ENCODE data around the gene SH2D2A. TPM values are rescaled to one million over a fixed set of nuclear protein-coding genes. Genes with fewer than 3 reads are reported as not detected.

The SH2D2A gene
- 10 to 100 TPM; 56.3 to 63.5 TPM for total RNA-seq

DNA sequence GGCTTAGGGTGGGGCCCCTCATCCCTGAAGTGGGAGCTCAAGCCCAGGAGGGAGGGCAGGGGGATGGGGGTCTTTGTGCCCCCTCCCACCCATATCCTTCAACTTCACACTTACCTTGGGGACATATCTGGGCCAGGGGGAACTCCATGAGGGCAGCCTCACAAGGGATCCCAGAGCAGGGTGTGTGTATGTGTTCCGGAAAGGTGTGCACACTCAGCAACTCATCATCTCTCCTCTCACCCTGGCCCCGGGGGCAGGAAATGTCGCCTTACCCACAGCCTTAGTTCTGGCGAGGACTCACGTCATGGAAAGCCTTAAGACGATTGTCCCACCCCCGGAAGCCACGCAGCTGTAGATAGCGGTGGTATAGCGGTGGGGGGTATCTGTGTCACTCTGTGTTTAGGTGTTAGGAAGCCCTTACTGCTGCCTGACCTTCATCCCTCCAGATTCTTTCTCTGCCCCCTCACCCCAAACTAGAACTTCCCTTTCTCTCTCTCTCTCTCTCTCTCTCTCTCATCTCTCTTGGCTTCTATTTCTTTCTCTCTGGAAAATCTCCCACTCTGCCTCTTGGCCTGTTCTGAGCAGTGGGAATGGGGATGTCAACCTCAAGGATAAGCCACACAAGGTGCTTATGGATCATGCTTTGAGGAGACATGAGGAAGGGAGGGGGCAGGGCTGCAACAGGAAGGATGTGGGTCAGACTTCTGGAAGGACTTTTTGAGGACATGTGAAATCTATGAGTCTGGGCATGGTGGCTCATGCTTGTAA is at the start of gene SH2D2A:
Gene SH2D2A, minus strand, starts transcription at position 288 of the 768 bp plus-strand sequence. Its CDS starts 140 bp downstream, at position 148.
- CTCF ChIA-PET = interaction anchor here (0.6 to 3.5 kb wide), 11 partner anchors 9 to 718 kb away, joined by 3 to 14 read pairs (median 4); partner anchors contain the start of gene INSRR
- H3K36me3 Mint-ChIP-seq (ENCODE audit: low read depth) = peaks cover 37% of the 10 kb centered on the region

DNA sequence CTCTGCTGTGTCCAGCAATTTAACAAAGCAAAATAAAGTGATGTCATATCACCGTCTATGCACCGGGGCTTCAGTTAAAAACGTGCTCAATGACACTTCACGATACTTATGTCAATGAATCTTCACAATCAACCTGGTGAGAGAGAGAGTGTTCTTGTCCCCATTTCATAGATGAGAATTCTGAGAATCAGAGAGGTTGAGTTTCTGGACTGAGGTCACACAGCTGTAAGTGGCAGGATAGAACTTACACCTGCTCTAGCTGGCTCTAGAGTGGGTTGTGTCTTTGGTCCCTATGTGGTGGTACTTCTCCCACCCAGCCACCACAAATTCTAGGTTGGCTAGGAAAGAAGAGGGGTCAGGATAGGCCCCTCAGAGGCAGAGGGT is 49.2 kb upstream of the SH2D2A start:
- no peak for DNase-seq
- ChIA-PET CTCF (interaction anchor here (1.0 to 7.2 kb wide), 4 partner anchors 8 to 140 kb away, joined by 3 to 60 read pairs (median 4); no protein-coding TSS in a partner anchor), POLR2A (no interaction called here)
- no peaks in the 10 kb centered on the region for H3K36me3 Mint-ChIP-seq (ENCODE audit: low read depth)
- H3K27ac Mint-ChIP-seq = peak overlapping the region; percentile 38
- H3K4me1 Mint-ChIP-seq = peaks cover 60% of the 10 kb centered on the region
- H3K9me3 Mint-ChIP-seq = no peaks in the 10 kb centered on the region
- H3K27me3 Mint-ChIP-seq = peaks cover 10% of the 10 kb centered on the region
- H3K4me3 Mint-ChIP-seq = no peak overlapping the region

More for the DNA sequence above, at the start of gene SH2D2A:
- peak; percentile 97 for DNase-seq
- POLR2A ChIA-PET = interaction anchor here (1.4 kb wide), 1 partner anchor 32 kb away, joined by 4 read pairs; no protein-coding TSS in a partner anchor
- Mint-ChIP-seq H3K27me3 (peaks cover 4% of the 10 kb centered on the region), H3K27ac (peak within 1 kb of the TSS; percentile 99), H3K9me3 (no peaks in the 10 kb centered on the region), H3K4me3 (peak within 1 kb of the TSS; percentile 80), H3K4me1 (peaks cover 70% of the 10 kb centered on the region)

- Mint-ChIP-seq H3K27me3 (peaks cover 11% of the 10 kb centered on the region), H3K27ac (peak overlapping the region; percentile 29), H3K4me1 (peaks cover 61% of the 10 kb centered on the region), H3K36me3 (ENCODE audit: low read depth) (no peaks in the 10 kb centered on the region), H3K4me3 (no peak overlapping the region), H3K9me3 (no peaks in the 10 kb centered on the region)
- DNase-seq = no peak
- CTCF ChIA-PET = interaction anchor here (1.0 to 7.2 kb wide), 3 partner anchors 9 to 40 kb away, joined by 3 to 60 read pairs (median 5); no protein-coding TSS in a partner anchor
- POLR2A ChIA-PET = no interaction called here
These were observed 48.6 kb upstream of the SH2D2A start for GRCh38 chr1:156865258-156865657.

- Mint-ChIP-seq H3K27me3 (peaks cover 12% of the 10 kb centered on the region), H3K4me1 (peaks cover 63% of the 10 kb centered on the region), H3K36me3 (ENCODE audit: low read depth) (no peaks in the 10 kb centered on the region), H3K27ac (peak overlapping the region; percentile 29), H3K4me3 (no peak overlapping the region), H3K9me3 (no peaks in the 10 kb centered on the region)
- POLR2A ChIA-PET = no interaction called here
- DNase-seq = no peak
- CTCF ChIA-PET = interaction anchor here (1.1 to 13.0 kb wide), 4 partner anchors 9 to 139 kb away, joined by 3 to 158 read pairs (median 33); no protein-coding TSS in a partner anchor
These were observed 48.1 kb upstream of the SH2D2A start for GRCh38 chr1:156864796-156865195.

DNA sequence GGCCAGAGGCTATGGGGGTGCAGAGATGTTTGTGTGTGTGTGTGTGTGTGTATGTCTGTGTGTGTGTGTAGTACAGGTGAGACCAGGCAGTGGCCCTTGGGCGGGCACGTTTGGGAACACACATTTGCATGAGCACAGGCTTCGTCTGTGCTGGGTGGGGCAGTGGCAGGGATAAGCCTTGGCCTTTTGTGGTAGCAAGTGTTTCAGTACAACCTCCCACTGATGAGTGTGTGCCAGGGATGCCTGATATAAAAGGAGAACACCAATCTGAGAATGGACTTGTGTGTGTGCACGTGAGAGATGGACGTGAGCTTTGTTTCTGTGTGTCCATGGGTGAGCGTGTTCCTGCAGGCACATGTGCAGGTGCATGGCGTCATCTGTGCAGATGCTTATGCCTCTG is 47.0 kb upstream of the SH2D2A start:
- H3K4me3 Mint-ChIP-seq = peak overlapping the region; percentile 44
- peak overlapping the region; percentile 83 for H3K27ac Mint-ChIP-seq
- no peak for DNase-seq
- POLR2A ChIA-PET = no interaction called here
- peaks cover 21% of the 10 kb centered on the region for H3K27me3 Mint-ChIP-seq
- no peaks in the 10 kb centered on the region for H3K36me3 Mint-ChIP-seq (ENCODE audit: low read depth)
- H3K9me3 Mint-ChIP-seq = no peaks in the 10 kb centered on the region
- CTCF ChIA-PET = interaction anchor here (1.1 to 13.0 kb wide), 7 partner anchors 11 to 138 kb away, joined by 3 to 247 read pairs (median 69); partner anchors contain the start of genes ISG20L2 and METTL25B
- H3K4me1 Mint-ChIP-seq = peaks cover 70% of the 10 kb centered on the region

DNA sequence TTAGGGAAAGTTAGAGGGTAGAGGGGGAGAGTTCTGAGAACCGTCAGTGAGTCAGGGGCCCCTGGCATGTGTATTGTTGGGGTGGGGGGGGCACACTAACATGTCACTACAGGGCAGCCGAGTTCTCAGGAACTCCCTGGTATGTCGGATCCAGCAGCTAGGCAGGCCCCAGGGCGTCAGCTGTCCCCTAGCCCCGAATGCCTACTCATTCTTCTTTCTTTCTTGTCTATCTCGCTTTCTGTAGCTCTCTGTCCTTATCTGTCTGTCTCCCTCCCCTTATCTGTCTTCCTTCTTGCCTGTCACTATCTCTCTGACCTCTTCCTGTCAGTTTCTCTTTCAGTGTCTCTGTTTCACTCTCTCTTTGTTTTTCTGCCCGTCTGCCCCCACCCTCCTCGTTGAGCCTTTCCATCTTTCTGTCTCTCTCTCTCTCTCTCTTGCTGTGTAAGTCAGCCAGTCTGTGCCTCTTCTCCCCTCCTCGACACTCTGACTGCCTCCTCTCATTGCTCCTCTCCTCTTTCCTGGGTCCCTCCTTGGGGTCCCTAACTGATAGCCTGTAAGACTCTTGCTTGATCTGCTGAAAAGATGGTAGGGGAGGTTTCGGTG is 46.5 kb upstream of the SH2D2A start:
- Mint-ChIP-seq H3K4me1 (peaks cover 71% of the 10 kb centered on the region), H3K36me3 (ENCODE audit: low read depth) (no peaks in the 10 kb centered on the region), H3K9me3 (no peaks in the 10 kb centered on the region), H3K4me3 (peak overlapping the region; percentile 44), H3K27me3 (peaks cover 26% of the 10 kb centered on the region), H3K27ac (peak overlapping the region; percentile 83)
- ChIA-PET POLR2A (no interaction called here), CTCF (interaction anchor here (0.6 to 13.0 kb wide), 9 partner anchors 11 to 173 kb away, joined by 3 to 247 read pairs (median 60); partner anchors contain the start of genes ISG20L2, METTL25B and PEAR1)
- peak; percentile 26 for DNase-seq

GRCh38 chr1:156862584-156862983 is 45.9 kb upstream of the SH2D2A start:
- Mint-ChIP-seq H3K27ac (peak overlapping the region; percentile 83), H3K9me3 (no peaks in the 10 kb centered on the region), H3K4me1 (peaks cover 66% of the 10 kb centered on the region), H3K4me3 (no peak overlapping the region), H3K27me3 (peaks cover 31% of the 10 kb centered on the region), H3K36me3 (ENCODE audit: low read depth) (no peaks in the 10 kb centered on the region)
- POLR2A ChIA-PET = no interaction called here
- no peak for DNase-seq
- CTCF ChIA-PET = interaction anchor here (0.6 to 13.0 kb wide), 12 partner anchors 12 to 173 kb away, joined by 3 to 247 read pairs (median 18); partner anchors contain the start of genes ISG20L2, METTL25B and PEAR1

GRCh38 chr1:156860628-156861423 is 44.2 kb upstream of the SH2D2A start, which contains the start of gene NTRK1:
Gene NTRK1 (plus strand): TSS chr1:156860865. CDS start chr1:156860935, 70 bp downstream.
- Mint-ChIP-seq H3K9me3 (no peaks in the 10 kb centered on the region), H3K4me1 (peaks cover 52% of the 10 kb centered on the region), H3K27ac (no peak within 1 kb of the TSS), H3K36me3 (ENCODE audit: low read depth) (no peaks in the 10 kb centered on the region), H3K27me3 (peaks cover 43% of the 10 kb centered on the region), H3K4me3 (peak within 1 kb of the TSS; percentile 61)
- CTCF ChIA-PET = interaction anchor here (1.2 to 13.0 kb wide), 25 partner anchors 11 to 218 kb away, joined by 3 to 247 read pairs (median 8); partner anchors contain the start of genes CRABP2, HDGF, ISG20L2 and METTL25B
- DNase-seq = peak; percentile 66
- POLR2A ChIA-PET = interaction anchor here (1.0 to 1.1 kb wide), 2 partner anchors 63 to 109 kb away, joined by 3 read pairs; no protein-coding TSS in a partner anchor

- CTCF ChIA-PET = interaction anchor here (0.6 to 13.0 kb wide), 43 partner anchors 11 to 284 kb away, joined by 3 to 247 read pairs (median 5); partner anchors contain the start of genes CRABP2, HDGF, ISG20L2 and METTL25B
- Mint-ChIP-seq H3K27ac (no peak overlapping the region), H3K4me1 (peaks cover 46% of the 10 kb centered on the region), H3K9me3 (no peaks in the 10 kb centered on the region), H3K4me3 (peak overlapping the region; percentile 61), H3K36me3 (ENCODE audit: low read depth) (no peaks in the 10 kb centered on the region), H3K27me3 (peaks cover 44% of the 10 kb centered on the region)
- peak; percentile 49 for DNase-seq
- POLR2A ChIA-PET = interaction anchor here (0.8 to 1.1 kb wide), 3 partner anchors 46 to 108 kb away, joined by 3 to 4 read pairs (median 3); no protein-coding TSS in a partner anchor
These were observed 43.5 kb upstream of the SH2D2A start for GRCh38 chr1:156860113-156860627.

- DNase-seq = no peak
- H3K36me3 Mint-ChIP-seq (ENCODE audit: low read depth) = no peaks in the 10 kb centered on the region
- H3K27ac Mint-ChIP-seq = no peak overlapping the region
- ChIA-PET POLR2A (interaction anchor here (0.8 to 1.1 kb wide), 2 partner anchors 46 to 107 kb away, joined by 3 to 4 read pairs; no protein-coding TSS in a partner anchor), CTCF (interaction anchor here (0.6 to 13.0 kb wide), 40 partner anchors 10 to 284 kb away, joined by 3 to 247 read pairs (median 5); partner anchors contain the start of genes CRABP2, HDGF, ISG20L2 and METTL25B)
- peaks cover 42% of the 10 kb centered on the region for H3K4me1 Mint-ChIP-seq
- peaks cover 46% of the 10 kb centered on the region for H3K27me3 Mint-ChIP-seq
- H3K9me3 Mint-ChIP-seq = no peaks in the 10 kb centered on the region
- H3K4me3 Mint-ChIP-seq = peak overlapping the region; percentile 61
These were observed 43.0 kb upstream of the SH2D2A start for GRCh38 chr1:156859523-156860112.

GRCh38 chr1:156858959-156859522 is 42.4 kb upstream of the SH2D2A start, which contains the start of gene INSRR:
Gene INSRR (minus strand): TSS chr1:156859117. CDS start chr1:156858621, 496 bp downstream.
- Mint-ChIP-seq H3K4me3 (peak within 1 kb of the TSS; percentile 61), H3K4me1 (peaks cover 40% of the 10 kb centered on the region), H3K9me3 (no peaks in the 10 kb centered on the region), H3K36me3 (ENCODE audit: low read depth) (no peaks in the 10 kb centered on the region), H3K27ac (no peak within 1 kb of the TSS), H3K27me3 (peaks cover 49% of the 10 kb centered on the region)
- ChIA-PET CTCF (interaction anchor here (0.7 to 13.0 kb wide), 30 partner anchors 10 to 283 kb away, joined by 3 to 247 read pairs (median 7); partner anchors contain the start of genes CRABP2, HDGF, ISG20L2 and METTL25B), POLR2A (interaction anchor here (0.8 kb wide), 1 partner anchor 45 kb away, joined by 4 read pairs; no protein-coding TSS in a partner anchor)
- DNase-seq = no peak

All from activated CD4-positive, alpha-beta T cell treated with anti-CD3 and anti-CD28 coated beads, Interleukin-2, amount 10 ng/mL, durations not matched to agents 7 days and 5 days (primary cell).